NCI-H2107 (cell line): ENCODE data around the gene ARHGEF7.

Experiments
- DNase-seq: peaks from one replicate; lab custom pipeline; 2025; lab: John Stamatoyannopoulos, UW

Gene ARHGEF7

DNA sequence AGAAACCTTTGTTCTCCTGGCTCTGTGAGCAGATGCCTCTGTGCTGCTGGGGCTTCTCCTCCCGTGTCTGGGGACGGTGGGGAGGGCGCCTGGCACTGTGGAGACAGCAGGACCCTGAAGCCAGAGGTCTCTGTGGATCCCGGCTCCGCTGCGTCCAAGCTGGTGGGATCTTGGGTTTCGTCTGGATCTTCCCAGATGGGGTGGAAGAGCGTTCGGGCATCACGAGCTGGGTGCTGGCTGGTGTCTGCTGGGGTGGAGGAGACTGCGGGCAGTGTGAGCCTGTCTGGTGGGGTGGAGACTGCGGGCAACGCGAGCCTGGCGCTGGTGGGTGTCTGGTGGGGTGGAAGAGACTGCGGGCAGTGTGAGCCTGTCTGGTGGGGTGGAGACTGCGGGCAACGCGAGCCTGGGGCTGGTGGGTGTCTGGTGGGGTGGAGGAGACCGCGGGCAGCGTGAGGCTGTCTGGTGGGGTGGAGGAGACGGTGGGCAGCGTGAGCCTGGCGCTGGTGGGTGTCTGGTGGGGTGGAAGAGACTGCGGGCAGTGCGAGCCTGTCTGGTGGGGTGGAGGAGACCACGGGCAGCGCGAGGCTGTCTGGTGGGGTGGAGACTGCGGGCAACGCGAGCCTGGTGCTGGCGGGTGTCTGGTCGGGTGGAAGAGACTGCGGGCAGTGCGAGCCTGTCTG is 211.0 kb downstream of the ARHGEF7 start:
- no peak for DNase-seq

DNA sequence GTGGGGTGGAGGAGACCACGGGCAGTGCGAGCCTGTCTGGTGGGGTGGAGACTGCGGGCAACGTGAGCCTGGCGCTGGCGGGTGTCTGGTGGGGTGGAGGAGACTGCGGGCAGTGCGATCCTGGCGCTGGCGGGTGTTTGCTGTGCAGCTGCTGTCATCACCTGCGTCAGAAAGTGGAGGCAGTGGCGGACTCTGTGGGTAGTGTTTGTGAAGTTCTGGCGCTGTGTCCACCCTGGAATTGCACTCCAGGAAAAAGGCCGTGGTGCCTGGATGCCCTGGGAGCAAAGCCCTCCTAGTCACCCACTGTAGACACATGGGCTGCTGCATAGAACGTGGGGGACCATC is 211.5 kb downstream of the ARHGEF7 start:
- no peak for DNase-seq

DNA sequence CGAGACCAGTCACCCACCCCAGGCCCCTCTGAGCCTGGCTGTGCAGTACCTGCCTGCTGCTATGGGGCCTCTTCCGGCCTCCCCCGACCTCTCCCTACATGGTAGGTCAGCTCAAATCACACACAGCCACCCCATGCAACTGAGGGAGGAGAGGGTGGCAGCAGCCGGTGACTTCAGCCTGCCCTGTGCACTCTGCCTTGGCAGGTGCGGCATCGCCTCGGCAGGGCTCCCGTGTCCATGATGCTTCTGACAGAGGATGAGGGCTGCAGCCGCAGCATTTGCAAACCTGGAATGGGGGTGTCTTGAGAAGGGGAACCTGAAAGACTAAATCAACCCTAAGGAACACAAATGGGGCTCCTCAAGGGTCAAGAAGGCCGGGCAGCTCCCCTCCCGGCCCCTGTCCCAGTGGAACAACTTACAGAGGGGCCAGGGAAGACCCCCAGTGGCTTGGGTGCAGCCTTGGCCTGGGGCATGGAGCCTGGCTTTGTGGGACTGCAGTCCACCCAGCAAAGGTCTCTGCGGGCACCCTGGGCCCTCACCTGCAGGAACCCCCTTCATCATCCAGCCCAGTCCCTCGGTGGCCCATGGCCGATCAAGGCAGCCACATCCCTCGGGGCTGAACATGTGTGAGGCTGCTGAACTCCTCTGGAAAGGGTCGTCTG is 212.0 kb downstream of the ARHGEF7 start:
- DNase-seq: no peak

DNA sequence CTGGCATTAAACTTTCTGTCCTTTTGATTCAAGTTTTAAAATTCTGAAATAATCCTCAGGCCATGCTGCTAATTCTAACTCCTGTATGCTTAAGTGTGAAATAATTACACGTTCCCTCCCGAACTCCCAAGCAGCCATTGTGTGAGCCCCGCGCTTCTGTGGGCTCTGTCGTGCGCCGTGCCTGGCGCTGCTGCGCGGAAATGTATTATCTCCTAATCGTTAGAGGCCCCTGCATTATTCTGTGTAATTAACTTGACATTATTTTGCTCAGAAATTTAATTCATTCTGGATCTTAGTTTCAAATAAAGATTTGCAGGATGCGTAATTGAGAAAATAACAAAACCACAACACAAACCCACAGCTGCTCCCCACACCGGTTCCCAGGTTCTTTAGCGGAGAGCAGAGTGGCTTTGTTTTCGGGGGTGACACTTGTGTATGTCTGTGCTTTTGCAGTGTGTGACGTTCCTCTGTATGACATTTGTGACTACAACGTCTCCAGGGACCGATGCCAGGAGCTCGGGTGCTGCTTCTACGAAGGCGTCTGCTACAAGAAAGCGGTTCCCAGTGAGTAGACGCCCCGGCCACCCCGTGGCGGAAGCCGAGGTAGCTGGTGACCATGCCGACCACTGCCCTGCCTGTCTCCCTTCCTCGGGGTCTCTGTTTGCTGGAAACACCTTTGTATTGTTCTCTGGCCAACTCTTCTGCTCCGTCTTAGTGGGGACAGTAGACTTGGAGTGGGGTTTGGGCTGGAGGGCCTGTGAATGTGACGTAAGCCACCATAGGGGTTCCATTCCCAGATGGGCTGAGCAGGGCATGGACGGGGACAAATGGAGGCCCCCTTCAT is 212.8 kb downstream of the ARHGEF7 start:
- DNase-seq: no peak

DNA sequence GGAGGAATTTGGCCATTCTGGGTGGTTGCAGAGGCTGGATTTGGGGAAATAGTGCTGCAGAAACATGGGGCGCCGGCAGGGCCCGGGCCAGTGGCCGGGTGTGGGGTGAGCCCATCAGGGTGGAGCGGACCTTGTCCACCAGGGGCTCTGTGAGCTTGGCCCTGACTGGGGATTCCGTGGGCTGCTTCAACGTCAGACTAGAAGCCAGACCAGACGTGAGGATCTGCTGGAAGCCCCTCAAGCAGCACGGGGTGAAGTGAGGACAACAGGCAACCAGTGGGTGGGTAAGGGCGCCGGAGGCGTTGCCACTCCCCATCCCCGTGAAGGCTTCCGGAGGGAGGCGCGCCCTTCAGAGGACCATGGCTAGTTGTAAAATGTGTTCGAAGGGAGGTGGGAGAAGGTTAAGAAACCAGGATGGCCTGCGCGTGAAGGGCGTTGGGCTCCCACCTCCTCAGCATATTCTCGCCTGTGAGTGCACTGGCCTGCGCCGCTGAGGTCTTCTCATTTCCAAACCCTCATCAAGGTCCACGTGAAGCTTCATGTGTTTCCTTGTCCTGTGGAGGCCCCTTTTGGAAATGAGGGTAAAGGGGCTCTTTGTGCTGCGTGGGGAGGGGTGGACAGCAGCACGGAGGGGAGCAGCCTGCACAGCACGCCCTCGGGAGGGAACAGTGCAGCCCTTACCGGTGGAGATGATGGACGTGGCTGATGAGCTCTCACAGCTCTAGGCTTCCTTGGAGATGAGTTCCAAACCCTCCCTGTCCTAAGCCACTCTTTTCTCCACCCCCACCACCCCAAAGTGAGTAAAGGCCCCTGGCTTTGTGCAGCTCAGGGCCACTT is 213.7 kb downstream of the ARHGEF7 start:
- DNase-seq: no peak

DNA sequence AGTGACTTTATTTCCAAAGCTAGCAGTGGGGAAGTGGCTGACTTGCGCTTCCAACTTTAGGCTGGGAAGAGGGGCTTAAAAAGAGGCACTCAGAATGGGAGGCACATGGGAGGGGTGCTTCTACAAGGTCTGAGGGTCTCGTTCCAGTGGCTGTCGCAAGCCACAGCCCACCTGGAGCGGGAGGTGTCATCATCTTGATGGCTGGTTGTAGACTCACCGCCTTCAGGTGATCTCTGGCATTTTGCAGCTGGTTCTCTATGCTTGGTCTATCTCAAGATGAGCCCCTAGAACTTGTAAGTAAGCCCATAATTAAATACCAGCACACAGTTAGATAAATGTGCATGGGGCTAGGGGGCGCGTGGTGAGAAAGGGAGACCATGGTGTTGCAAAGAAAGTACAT is 214.5 kb downstream of the ARHGEF7 start:
- DNase-seq: no peak

DNA sequence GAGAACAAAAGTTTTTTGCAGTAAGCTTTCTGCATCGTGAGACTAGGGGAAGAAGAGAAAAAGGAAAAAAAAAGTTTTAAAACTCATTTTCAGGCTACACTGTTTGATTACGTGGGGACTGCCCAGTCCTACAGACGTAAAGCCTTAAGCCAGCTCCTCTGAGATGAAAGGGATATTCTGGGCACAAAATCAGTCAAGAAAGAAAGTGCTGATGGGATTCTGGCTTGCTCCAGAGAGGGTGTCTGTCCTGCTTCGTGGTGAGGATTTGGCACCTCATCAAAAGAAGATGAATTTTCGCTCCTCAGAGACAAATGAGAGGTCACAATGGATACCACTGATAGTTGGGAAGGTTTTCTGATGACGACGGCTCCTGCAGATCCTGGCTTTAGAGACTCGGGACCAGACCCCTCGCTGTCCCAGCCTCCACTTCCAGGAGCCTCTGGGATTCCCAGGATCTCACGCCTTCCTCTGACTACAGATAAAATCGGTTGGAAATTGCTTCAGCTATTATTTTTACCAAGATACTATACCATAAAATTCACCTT is 215.0 kb downstream of the ARHGEF7 start:
- DNase-seq: no peak

DNA sequence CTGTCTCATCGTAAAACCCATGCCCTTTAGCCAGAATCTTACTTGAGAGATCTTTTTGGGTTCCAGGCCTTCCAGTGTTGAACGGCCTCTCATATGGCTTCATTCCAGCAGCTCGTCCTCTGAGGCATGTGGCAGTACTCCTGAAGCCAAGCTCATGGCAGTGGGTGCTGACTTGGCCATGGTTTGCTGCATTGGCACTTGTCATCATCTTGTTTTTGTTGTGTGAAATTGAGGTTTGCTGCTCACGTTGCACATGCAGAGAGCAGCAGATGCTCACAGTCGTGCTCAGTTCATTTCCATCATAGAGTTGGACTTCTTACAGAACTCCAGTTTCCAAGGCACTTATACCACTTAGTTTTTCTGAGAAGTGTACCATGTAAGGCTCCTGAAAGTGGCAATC is 220.2 kb downstream of the ARHGEF7 start:
- DNase-seq: no peak

DNA sequence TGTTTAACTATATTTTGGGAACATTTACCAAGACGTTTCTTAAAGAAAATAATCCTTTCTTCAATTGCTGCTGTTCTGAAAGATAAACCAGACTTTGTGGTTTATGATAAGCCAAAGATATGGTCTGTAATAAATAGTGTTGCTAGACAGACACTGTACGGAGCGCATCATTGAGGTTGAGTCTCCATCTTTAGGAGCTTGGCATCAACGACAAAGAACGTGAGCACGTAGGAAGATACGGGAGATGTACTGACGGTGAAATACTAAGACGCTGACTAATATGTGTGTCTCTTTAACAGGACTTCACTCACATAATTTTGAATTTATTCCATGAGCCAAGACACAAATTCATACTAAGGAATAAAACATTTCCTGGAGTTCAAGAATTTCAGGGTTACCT is 221.6 kb downstream of the ARHGEF7 start:
- DNase-seq: no peak

DNA sequence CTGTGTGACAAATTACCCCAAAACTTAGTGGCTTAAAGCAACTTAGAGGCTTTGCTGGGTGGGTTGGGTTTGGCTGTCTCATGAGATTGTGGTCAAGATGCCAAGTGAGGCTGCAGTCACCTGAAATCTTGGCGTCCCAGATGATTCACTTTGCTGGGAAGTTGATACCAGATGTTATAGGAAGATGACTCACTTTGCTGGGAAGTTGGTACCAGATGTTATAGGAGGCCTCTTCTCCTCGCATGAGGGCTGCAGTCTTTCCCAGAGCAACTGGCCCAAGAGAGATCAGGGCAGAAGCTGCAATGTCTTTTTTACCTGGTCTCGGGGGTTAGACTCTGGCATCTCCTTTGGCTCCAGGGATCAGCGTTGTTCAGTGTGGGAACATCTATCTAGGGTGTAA is 222.1 kb downstream of the ARHGEF7 start:
- no peak for DNase-seq

DNA sequence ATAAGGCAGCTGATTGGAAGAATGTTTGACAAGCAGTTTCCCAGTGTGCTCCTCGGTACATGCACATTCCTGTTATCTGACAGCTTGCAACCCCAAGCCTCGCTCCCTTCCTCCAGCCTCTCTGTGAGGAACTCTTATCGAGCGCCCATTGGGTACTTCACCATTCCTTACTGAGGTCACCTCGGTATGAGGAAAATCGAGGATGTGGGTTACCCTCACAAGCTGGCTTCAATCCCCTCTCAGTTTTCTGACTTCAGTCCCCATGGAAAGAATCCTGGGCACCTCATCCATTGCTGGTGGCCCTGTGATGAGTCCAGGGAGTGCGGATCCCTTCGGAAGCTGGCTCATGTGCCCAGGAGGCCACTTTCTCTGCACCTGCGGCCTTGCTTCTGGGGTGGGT is 222.6 kb downstream of the ARHGEF7 start:
- DNase-seq: no peak

DNA sequence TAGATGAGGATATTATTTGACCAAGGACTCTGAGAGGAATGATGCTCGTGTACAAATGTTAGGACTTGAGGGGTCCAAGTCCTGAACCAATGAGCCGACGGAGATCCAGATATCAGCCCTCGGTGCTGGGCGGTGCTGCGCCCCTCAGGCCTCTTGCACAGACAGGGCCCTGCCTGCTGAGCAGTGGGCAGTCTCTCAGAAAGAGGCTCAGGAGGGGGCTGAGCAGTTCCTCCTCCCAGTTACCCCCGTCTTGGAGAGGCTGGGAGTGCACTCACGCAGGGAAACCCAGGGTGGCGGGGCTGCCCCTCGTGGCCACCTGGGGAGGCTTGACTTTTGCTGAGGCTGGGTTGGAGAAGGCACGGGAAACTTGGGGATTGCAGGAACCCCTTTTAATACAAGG is 223.7 kb downstream of the ARHGEF7 start:
- DNase-seq: no peak

DNA sequence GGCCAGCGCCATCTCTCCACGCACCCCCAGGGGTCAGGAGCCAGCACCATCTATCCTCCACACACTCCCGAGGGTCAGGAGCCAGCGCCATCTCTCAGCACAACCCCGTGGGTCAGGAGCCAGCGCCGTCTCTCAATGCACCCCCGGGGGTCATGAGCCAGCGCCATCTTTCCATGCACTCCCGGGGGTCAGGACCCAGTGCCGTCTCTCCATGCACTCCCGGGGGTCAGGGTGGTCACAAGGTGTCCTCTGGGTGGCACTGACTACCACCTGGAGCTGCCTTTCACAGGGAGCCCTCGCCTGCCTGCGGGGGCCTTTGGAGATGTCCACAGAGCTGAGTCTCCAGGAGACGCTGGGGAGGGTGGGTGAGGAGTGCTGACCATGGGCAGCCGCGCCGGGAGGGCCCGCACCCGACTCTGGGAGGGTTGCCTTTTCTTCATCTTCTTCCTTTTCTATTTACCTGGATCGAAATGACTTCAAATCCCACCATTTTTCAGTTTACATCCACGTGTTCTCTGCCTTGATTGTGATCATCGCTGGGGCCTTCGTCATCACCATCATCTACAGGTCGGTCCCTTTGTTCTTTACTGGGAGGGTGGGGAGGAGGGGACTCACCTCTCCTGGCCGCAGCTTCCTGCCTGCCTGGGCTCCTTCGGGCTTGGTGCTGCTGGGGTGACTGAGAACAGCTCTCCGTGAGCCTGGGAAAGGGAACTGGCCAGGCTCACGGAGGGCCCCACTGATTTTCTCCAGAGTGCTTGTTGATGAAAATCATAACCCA is 224.4 kb downstream of the ARHGEF7 start:
- DNase-seq: no peak

DNA sequence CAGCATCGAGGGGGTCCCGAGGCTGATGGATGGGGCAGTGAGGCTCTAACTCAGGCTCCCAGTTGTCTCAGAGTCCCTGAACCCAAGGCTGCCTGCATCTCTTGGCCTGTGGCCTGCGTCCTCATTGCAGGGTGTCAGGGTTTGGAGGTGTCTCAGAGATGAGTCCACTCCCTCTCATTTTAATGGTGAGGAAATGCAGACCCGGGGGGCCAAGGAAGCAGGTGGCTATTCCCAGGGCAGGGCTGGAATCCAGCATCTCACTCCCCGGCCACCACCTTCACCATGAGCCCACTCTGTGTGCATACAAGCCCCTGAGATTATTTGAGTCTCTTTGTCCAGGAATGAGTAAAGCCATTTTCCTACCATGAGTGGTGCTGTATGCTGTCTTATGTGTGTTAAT is 226.8 kb downstream of the ARHGEF7 start:
- no peak for DNase-seq

DNA sequence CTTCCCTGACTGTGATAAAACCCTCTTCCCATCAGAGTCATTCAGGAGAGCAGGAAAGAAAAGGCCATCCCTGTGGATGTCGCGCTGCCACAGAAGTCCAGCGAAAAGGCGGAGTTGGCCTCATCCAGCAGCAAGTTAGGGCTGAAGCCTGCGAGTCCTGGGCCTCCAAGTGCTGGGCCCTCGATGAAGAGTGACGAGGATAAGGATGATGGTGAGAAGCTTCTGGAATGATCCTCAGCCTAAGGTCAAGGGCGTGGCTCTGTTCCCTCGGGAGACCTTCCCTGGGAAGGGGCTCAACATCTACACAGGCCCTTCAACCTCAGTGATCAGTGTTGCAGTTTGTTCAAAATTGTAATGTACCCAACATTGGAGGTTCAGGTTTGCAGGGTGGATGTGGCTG is 227.6 kb downstream of the ARHGEF7 start:
- DNase-seq: no peak

DNA sequence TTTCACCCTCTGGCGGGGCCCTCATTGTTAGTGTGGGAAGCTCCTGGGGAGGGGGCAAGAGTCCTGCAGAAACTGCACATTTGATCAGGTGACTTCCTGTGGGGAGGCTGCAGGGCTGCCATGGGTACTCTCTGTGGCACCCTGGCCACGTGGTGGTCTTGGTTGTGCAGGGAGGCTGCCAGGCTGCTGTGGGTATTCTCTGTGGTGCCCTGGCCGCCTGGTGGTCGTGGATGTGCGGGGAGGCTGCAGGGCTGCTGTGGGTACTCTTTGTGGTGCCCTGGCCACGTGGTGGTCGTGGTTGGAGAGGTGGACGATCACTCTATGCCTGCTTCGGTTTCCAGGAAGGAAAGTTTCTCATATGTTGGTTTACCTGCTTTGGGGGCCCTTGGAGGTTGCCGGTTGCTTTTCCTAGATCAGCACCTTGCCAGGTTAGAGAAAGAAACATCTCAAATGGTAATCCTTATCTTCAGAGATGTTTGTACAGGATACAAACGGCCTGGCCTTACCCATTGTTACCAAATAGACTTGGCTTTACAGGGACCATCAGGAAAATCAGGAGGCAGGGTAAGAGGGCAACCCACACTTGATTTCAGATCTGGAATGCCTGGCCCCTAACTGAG is 228.2 kb downstream of the ARHGEF7 start:
- no peak for DNase-seq

DNA sequence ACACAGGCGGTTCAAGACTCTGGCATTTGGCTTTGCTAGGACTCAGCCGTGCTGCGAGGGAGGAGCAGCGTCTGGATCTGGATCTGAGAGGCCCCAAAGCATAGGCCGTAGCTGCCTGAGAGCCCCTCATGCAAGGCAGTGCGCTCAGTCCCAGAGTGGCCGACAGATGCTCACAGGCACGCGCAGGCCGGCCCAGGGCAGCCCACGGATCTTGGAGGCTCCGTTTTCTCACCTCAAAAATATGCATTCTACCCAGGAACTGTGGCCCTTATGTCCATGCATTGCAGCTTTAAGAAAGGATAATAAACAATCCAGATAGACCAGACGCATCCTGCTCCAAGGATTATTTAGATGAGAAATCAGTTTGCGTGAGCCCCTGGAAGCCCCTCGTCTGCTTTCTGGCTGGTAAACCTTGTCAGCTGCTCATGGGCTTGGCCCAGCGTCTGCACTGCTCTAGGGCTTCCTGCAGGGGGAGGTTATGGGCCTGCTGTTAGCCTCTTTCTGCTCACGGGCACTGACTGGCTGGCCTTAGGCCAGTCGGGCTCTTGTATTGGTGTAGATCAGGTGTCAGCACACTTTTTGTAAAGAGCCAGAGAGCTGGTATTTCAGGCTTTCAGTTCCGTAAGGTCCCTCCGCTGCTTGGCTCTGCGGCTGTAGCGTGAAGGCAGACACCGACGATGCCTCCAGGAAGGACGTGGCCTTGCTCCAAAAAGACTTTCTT is 229.5 kb downstream of the ARHGEF7 start:
- DNase-seq: peak; percentile 76

DNA sequence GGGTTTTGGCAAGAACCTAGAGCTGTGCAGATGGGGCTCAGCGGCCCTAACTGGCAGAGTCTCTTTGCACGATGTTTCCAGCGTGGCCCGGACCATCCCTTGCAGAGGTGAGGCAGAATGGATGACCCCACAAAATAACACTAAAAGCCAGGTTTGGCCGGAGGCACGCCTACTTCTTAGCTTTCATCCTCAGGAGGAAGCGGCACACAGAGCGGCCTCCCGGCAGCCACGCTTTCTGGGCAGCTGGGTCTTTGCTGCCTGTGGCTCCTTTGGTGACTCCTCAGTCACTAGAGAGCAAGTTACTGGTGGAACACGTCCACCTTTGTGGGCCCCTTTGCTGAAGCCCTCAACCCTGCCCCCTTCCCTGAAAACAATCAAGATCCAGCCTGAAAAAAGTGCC is 230.6 kb downstream of the ARHGEF7 start:
- DNase-seq: no peak

DNA sequence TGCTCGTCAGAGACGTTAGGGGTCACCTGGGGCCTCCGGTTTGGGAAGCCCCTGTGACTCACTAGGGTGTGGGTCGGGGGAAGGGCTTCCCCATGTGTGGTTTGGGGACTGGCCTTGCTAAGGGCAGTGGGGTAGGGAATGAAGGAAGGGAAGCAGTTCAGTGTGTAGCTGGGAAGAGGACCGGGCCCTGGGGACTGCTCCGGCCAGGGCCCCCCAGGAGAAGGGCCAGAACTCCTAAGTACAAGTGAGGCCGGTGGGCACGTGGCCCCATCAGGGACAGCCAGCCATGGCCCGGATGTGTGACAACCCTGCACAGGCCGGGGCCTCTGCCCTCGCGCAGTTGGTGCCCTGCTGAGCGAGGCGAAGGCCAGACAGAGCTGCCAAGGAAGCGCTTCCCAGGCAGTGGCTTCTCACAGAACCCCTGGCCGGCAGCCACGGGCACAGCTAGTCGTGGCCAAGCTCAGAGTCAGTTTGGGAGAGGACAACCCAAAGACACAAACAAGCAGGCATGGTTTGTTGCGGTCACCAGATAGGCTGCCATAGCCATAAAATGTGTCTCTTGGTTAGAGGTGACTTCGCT is 231.1 kb downstream of the ARHGEF7 start:
- DNase-seq: no peak

DNA sequence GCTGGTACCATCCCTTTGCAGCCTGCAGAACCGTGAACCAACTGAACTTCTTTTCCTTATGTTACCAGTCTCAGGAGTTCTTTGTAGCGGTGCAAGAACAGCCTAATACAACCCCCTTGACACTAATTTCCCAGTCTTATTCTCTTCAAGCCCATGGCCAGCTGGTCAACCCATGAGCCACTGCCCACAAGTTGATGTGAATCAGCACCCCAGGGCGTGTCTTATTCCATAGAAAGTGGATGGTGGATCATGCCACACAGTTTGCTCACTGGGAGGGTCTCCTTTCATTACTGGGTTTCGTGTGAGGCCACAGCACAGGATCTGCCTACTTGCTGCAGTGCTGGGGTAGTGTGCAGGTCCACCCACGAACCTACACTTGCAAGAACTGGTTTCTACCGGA is 232.3 kb downstream of the ARHGEF7 start:
- DNase-seq: no peak
